Stimulated activated CD4-positive, alpha-beta T cell treated with anti-CD3 and anti-CD28 coated beads, Interleukin-15, amount 100 ng/mL, for 1 hour (primary cell): ENCODE measurements around the gene TBCE.

Experiments
- DNase-seq, 2 donors: peaks; one replicate each; pipeline ENCODE4 v3.0.0-alpha.2; 2020; ENCODE audit warnings: low read depth in 1 of 2, low spot score in 1 of 2

The TBCE gene

GRCh38 chr1:235408503-235408960 lies 41.3 kb downstream of the TBCE start:
- DNase-seq = no peak

GRCh38 chr1:235409042-235409820 lies 42.0 kb downstream of the TBCE start:
- DNase-seq = no peak

GRCh38 chr1:235410467-235410866 lies 43.2 kb downstream of the TBCE start:
- DNase-seq = no peak

- DNase-seq = no peak
These were observed 44.6 kb downstream of the TBCE start for GRCh38 chr1:235411489-235412486.

- peak; percentile 19 to 31 for DNase-seq
These were observed 48.0 kb downstream of the TBCE start for GRCh38 chr1:235415008-235415904.

GRCh38 chr1:235416662-235417049 lies 49.4 kb downstream of the TBCE start:
- no peak for DNase-seq

GRCh38 chr1:235417086-235417697 lies 50.0 kb downstream of the TBCE start:
- peak; percentile 15 to 27 for DNase-seq

- no peak for DNase-seq
These were observed 54.5 kb downstream of the TBCE start for GRCh38 chr1:235421751-235422150.

- DNase-seq = no peak
These were observed 56.0 kb downstream of the TBCE start for GRCh38 chr1:235423214-235423652.

GRCh38 chr1:235424092-235424491 lies 56.9 kb downstream of the TBCE start:
- DNase-seq = no peak

GRCh38 chr1:235425357-235425756 lies 58.1 kb downstream of the TBCE start:
- no peak for DNase-seq

GRCh38 chr1:235426143-235426542 lies 58.9 kb downstream of the TBCE start:
- DNase-seq = no peak

- no peak for DNase-seq
These were observed 59.5 kb downstream of the TBCE start for GRCh38 chr1:235426680-235427079.

- no peak for DNase-seq
These were observed 60.2 kb downstream of the TBCE start for GRCh38 chr1:235427447-235427846.

GRCh38 chr1:235429143-235429542 lies 61.9 kb downstream of the TBCE start:
- no peak for DNase-seq

GRCh38 chr1:235430991-235431390 lies 63.8 kb downstream of the TBCE start:
- no peak for DNase-seq

- DNase-seq = no peak
These were observed 66.8 kb downstream of the TBCE start for GRCh38 chr1:235434001-235434400.

GRCh38 chr1:235441159-235441685 lies 74.0 kb downstream of the TBCE start:
- no peak for DNase-seq

GRCh38 chr1:235442788-235443429 lies 75.7 kb downstream of the TBCE start:
- DNase-seq = no peak

GRCh38 chr1:235448616-235449015 lies 81.4 kb downstream of the TBCE start:
- no peak for DNase-seq
